Retinal pigment epithelial cell (primary cell): Measurements from ENCODE around the gene CPEB3.
A peak's percentile ranks its signal among the peaks of the same experiment; 100 is the strongest.

Experiments
- DNase-seq: peaks from one replicate; pipeline ENCODE4 v3.0.0-alpha.2; 2010; ENCODE audit warnings: low read depth
- H3K4me3 ChIP-seq: 2 replicates; pipeline ENCODE4 v1.5.1; 2011; ENCODE audit warnings: mild to moderate bottlenecking, low read length, control low read depth, moderate library complexity
- CTCF ChIP-seq: conservative IDR thresholded peaks from 2 replicates; pipeline ENCODE4 v1.5.1; 2011; ENCODE audit warnings: low read depth, low read length, control low read depth, inconsistent platforms

CPEB3 gene

GRCh38 chr10:92103376-92104090 lies 187.3 kb downstream of the CPEB3 start:
- no peak for TF ChIP-seq CTCF
- DNase-seq, result no peak

GRCh38 chr10:92102601-92103213 lies 188.2 kb downstream of the CPEB3 start:
- H3K4me3 ChIP-seq, result no peak overlapping the region
- DNase-seq, result no peak
- no peak for TF ChIP-seq CTCF

More at GRCh38 chr10:92103376-92104090, 187.3 kb downstream of the CPEB3 start:
- no peak overlapping the region for H3K4me3 ChIP-seq

GRCh38 chr10:92094960-92095359 lies 195.9 kb downstream of the CPEB3 start:
- TF ChIP-seq CTCF, result no peak
- no peak overlapping the region for H3K4me3 ChIP-seq
- DNase-seq, result no peak

GRCh38 chr10:92091965-92092364 lies 198.9 kb downstream of the CPEB3 start:
- no peak for DNase-seq
- TF ChIP-seq CTCF, result no peak
- H3K4me3 ChIP-seq, result no peak overlapping the region

GRCh38 chr10:92087750-92088395 lies 203.0 kb downstream of the CPEB3 start:
- peak; percentile 85 for TF ChIP-seq CTCF
- no peak overlapping the region for H3K4me3 ChIP-seq
- peak; percentile 54 for DNase-seq

- no peak for DNase-seq
- no peak overlapping the region for H3K4me3 ChIP-seq
- TF ChIP-seq CTCF, result no peak
Measured at GRCh38 chr10:92082583-92083280, 208.1 kb downstream of the CPEB3 start.
